Tibial nerve (tissue), 4 donors: ENCODE results near the gene NOC4L.

Experiments
- CTCF ChIP-seq, 5 experiments: fragments of 200-600 bp in 3 of 5; fragments of 450-650 bp in 2 of 5; sonication (generic) in 3 of 5; IDR thresholded peaks; one replicate each; pipeline ENCODE4 v1.5.1; 2016 to 2019; ENCODE audit warnings: antibody characterized with exemption in 5 of 5, mild to moderate bottlenecking in 3 of 5, moderate library complexity in 2 of 5
- EP300 ChIP-seq, 2 donors: sonication (generic); formaldehyde crosslinking; IDR thresholded peaks; one replicate each; pipeline ENCODE4 v1.6.1; 2017; ENCODE audit warnings: antibody characterized with exemption in 2 of 2, mild to moderate bottlenecking in 1 of 2
- POLR2A ChIP-seq, 2 donors: fragments of 450-650 bp; IDR thresholded peaks; one replicate each; pipeline ENCODE4 v1.6.1; 2017; ENCODE audit warnings: antibody characterized with exemption in 2 of 2, mild to moderate bottlenecking in 2 of 2, moderate library complexity in 2 of 2

DNA sequence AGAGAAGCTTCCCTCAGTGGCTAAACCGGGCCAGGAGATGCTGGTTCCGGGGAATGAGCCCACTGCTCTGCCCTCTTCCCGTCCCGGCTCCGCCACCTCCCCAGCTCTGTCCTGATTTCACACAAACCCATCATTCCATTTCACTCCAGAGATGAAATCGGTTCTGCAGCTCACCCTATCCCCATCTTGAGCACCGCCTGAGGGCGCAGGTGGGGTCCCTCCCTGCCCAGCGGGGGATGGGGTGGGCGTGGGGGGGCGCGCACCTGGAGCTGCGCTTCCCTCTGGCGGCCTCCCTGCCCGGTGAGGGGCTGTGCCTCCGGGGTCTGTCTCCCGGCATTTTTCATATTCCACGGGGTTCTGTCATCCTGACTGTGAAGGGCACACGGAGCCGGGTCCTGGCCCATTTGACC lies 44.7 kb downstream of the NOC4L start:
- TF ChIP-seq CTCF (IDR thresholded peaks at IDR 0.05) (no peak), POLR2A (IDR thresholded peaks at IDR 0.05) (no peak), EP300 (IDR thresholded peaks at IDR 0.05) (no peak)
